Femur (tissue), 1 donor: Measurements from ENCODE around the gene TMEM266.
A peak's percentile ranks its signal among the peaks of the same experiment; 100 is the strongest.

Experiments used
- DNase-seq: peaks from one replicate; pipeline ENCODE4 v3.0.0-alpha.2; 2017

TMEM266 gene

DNA sequence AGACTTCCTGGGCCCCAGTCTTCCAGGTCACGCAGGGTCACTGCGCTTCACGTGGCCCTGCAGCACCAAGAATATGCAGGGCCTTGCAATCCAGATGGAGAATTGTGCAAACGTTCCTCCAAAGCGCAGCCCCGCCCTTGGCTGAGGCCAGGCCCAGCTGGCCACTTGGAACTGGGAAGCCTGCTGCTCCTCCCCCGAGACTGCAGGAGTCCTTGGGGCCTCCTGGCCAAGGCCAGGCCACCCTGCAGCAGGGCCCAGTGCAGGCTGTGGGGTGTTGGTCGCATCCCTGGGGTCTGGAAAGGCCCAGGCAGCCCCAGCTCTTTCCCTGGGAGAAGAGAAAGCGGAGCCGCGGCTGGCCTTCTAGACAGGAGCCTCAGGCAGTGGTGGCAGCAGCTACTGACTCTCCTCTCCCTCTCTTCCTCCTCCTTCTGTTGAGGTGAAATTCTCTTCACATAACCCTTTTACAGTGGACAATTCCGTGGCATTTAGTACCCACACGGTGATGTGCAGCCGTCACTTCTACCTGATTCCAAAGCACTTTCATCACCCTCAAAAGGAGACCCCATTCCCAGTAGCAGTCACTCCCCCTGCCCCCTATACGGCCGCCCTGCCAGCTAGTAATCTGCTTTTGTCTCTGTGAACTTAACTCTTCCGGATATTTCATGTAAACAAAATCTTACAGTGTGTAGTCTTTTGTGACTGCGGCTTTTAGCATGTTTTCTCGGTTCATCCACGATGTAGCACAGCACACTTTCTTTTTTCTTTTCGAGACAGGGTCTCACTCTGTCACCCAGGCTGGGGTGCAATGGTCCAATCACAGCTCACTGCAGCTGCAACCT lies 103.9 kb downstream of the TMEM266 start:
- peak; percentile 53 for DNase-seq

GRCh38 chr15:76164602-76165001 lies 104.8 kb downstream of the TMEM266 start:
- no peak for DNase-seq

- DNase-seq, result no peak
Observed at GRCh38 chr15:76165951-76166350, 106.2 kb downstream of the TMEM266 start.

GRCh38 chr15:76168237-76168984 lies 108.6 kb downstream of the TMEM266 start:
- DNase-seq, result no peak

DNA sequence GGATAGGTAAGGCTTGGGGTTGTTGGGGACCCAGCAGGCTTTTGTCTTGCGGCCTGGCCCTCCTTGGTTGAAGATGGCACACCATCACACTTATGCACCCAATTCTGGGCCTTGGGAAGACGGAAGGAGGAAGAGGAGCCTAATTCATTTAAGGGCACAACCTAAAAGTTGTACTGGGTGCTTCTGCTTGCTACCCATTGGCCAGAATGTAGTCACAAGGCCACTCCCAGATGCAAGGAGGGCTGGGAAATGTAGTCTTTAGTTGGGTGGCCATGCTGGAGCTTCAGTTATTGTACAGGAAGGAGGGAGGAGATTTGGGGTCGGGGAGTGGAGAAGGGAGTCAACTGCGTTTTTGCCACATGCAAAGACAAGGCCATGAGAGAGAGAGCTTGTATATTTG lies 109.2 kb downstream of the TMEM266 start:
- DNase-seq, result no peak

DNA sequence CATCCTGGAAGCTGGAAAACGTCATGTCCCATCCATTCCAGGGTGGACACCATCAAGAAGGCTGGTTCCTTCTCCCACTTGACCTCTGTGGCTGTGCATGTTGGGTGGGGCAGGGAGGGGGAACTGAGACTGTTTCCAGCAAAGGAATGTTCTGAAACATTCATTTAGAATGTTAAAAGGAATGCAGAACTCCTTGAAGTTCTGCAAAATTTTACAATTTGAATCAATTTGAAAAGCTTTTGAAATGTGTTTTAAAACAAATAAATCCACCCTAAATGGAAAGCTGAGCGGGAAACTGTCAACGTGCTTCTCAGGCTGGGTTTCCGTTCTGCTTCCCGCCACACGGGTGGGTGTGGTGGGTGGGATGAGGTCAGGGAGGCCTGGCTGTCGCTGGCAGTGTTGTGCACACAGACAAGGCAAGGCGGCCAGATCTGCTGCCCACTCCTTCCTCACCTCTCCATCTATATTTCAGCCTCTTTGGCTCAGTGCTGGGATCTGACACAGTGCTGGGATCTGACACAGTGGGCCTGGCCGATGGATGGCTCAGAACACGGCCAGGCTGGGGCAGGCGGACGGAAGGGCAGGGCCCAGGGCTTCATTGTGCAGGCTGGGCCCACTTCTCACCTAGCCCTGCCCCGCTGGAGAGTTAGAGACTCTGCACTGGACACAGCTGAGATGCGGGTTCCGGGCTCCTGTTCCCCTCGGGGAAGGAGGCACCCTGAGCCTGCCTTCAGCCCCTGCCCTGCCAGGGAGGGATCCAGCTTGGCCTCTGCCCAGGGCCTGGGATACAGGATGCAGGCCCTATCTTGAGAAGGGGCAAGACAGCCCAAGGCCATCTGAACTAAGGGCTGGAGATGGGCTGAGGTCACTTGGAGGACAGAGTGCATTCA lies 110.4 kb downstream of the TMEM266 start:
- no peak for DNase-seq

DNA sequence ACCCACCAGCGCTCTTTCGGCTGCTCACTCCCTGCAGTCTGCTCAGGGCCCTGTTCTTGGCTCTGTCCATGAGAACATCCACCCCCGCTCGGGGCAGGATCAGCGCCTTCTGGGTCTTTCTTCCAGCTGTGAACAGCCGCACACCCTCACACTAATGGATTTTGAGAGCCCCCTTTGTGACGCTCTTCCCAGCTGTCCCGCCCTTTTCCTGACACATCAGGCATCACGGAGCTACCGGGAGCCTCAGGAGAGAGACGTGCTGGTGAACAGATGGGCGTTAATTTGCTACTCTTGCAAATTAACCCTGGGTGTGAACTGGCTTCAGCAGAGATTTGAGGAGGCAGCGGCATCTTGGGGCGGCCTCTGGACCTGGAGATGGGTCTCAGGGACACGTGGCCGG lies 113.0 kb downstream of the TMEM266 start:
- DNase-seq, result no peak

GRCh38 chr15:76173317-76173834 lies 113.6 kb downstream of the TMEM266 start:
- DNase-seq, result no peak

DNA sequence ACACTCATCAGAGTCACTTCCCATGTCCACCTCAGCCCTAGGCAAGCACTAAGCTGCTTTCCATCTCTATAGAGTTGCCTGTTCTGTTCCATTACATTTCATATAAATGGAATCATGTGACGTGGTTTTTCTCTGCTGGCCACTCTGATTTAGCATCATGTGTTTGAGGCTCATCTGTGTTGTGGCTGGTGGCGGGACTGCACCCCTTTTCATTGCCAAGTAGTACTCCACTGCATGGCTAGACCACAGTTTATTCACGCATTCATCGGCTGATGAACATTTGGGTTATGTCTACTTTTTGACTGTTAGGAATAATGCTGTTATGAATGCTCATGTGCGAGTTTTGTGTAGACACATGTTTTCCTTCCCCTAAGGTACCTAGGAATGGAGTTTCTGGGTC lies 114.9 kb downstream of the TMEM266 start:
- no peak for DNase-seq

- no peak for DNase-seq
Observed at GRCh38 chr15:76175442-76175841, 115.7 kb downstream of the TMEM266 start.

- no peak for DNase-seq
Observed at GRCh38 chr15:76176059-76176458, 116.3 kb downstream of the TMEM266 start.

DNA sequence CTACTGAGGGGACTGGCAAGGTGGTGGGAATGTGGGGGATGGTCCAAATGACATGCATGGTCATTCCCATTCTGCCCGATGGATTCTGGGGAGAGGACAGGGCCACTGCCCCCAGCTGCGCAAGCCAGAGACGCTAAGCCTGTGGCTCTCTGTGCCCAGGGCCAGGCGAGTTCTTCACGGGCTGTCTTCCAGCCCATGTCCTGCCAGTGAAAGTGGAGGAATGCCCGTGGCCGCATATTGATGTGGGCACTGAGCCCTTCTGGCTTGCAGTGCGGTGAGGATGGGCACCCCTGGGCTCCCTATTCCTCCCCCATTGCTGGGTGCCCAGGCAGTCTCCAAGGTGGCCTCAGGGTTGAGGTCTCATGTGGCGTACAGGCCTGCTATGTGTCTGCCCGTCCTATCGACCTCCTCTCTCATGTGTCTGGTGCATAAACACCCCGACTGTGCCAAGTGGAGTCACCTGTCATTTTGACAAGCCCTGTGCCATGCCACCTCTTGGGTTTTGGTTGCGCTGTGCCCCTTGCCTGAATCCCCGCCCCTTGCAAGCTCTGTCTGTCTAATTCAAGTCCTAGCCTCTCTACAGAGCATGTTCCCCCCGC lies 116.8 kb downstream of the TMEM266 start:
- DNase-seq, result no peak

DNA sequence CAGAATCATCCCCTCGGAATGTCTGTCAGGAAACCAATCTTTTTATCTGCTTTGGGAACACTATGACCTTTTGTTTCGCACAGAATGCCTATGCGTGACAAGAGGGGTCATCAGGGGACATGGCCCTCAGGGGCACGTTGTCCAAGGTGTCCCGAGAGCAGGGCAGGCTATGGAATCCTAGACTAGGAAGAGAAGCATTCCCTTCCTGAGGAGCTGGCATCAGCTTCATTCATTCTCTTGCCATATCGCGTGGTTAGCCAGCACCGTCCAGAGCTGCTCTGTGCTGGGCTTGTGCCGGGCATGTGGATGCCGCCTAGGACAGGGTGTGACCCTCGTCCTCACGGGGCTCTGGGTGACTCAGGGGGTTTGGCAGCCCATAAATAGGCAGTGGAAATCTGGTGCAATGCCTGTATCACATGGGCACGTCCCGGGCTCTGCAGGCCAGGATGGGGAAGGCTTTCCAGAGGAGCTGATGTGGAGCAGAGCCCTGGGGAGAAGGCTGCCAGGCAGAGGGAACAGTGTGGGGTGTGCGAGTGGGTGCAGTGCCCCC lies 117.8 kb downstream of the TMEM266 start:
- no peak for DNase-seq

GRCh38 chr15:76178296-76179000 lies 118.7 kb downstream of the TMEM266 start:
- peak; percentile 52 for DNase-seq

DNA sequence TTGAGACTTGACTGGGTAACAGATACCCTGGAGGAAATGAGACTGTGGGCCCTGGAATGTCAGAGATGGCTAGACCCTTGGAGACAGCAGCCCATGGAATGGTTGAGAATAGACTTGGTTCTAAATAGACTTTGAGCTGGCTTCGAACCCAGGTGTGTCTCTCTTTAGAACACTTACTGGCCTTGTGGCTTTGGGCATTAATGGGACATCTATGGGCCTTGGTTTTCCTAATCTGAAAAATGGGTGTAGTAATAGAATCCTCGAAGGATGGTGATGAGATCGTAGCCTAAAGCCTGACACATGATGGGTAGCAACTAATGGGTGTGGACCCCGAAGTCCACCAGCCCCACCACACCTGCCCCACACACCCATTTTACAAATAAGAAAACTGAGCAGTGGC lies 119.2 kb downstream of the TMEM266 start:
- no peak for DNase-seq

- no peak for DNase-seq
Observed at GRCh38 chr15:76180321-76180720, 120.5 kb downstream of the TMEM266 start.

GRCh38 chr15:76181705-76182107 lies 121.9 kb downstream of the TMEM266 start:
- no peak for DNase-seq

DNA sequence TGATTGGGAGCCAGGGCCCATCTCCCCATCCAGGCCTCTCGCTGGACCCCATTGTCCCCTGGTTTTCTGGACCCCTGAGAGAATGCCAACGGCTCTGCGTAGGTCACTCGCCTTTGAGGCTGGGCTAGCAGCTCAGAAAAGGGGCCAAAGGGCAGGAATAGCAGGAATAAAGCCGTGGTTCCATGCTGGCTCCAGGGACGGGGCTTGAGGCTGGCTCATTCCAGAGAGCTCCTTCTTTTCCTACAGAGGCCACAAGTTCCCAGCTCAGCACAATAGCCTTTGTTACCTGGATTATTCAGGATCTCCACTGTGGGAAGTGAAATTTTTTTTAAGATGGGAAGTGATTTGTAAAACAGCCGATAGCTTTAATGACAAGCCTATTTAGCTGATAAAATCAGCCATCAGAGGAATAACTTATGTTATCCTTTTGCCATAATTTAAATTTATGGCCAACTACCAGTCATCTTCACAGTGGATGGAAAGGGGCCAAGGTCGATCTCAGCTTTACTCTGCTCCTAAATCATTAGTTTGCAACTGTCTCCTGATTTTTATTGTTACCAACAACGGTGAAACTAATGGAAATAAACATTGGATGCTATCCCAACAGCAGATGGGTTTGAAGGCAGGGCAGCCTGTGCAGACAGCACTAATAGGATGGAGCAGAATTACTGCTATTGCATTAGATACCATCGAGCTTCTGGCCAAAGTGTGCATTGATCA lies 124.3 kb downstream of the TMEM266 start:
- DNase-seq, result no peak

DNA sequence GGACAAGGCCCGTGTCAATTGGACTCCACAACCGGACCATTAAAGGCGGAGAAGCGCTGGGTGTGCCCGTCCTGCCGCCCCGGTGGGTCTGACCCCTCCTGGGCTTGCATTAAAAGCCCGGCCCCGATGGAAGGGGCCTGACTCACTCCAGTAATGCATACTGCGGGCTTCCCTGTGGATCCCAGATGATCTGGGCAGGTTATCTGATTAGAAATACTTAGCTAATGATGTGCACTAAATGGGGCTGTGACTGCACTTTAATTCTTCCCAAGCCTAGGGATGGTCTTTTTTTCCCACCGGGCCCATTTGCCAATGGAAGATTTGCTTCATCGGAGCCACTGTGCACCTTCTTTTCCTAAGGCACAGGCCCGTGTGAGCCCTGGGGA lies 124.9 kb downstream of the TMEM266 start:
- no peak for DNase-seq

- DNase-seq, result no peak
Observed at GRCh38 chr15:76185716-76186115, 125.9 kb downstream of the TMEM266 start.

- no peak for DNase-seq
Observed at GRCh38 chr15:76187163-76187562, 127.4 kb downstream of the TMEM266 start.
